ENCODE measurements around the gene DNAH7. TPM values are rescaled to one million over a fixed set of nuclear protein-coding genes. Genes with fewer than 3 reads are reported as not detected.

DNAH7 gene
- total and polyA plus RNA-seq, 2 of the 8 experiments (the other 6 are each of a cell fraction or from before 2014, with no cell fraction given): 0.07 to 0.08 TPM

- TF ChIP-seq CHD7 (IDR thresholded peaks at IDR 0.05; ENCODE audit: insufficient replicate concordance, low read length): no peak
- no peak for TF ChIP-seq MAX (IDR thresholded peaks at IDR 0.05)
- no peak for TF ChIP-seq RBBP5 (IDR thresholded peaks at IDR 0.05; ENCODE audit: borderline replicate concordance, low read depth, low read length)
These were observed 370.9 kb downstream of the DNAH7 start (continued) for GRCh38 chr2:195697681-195698220.
